GM19397 (cell line): Measurements from ENCODE around the gene SUN1.
"Not testable (repeated sequence)": the region's sequence is repeated elsewhere in the genome, so short reads cannot be mapped to it uniquely, and the experiment has no call there.

ENCODE experiments used
- ATAC-seq: cut with Tn5 transposase; IDR thresholded peaks from one replicate; pipeline ENCODE4 v1.9.1; 2021; ENCODE audit warnings: mild to moderate bottlenecking, moderate library complexity; ENCODE audit not compliant: unreplicated experiment

The SUN1 gene

DNA sequence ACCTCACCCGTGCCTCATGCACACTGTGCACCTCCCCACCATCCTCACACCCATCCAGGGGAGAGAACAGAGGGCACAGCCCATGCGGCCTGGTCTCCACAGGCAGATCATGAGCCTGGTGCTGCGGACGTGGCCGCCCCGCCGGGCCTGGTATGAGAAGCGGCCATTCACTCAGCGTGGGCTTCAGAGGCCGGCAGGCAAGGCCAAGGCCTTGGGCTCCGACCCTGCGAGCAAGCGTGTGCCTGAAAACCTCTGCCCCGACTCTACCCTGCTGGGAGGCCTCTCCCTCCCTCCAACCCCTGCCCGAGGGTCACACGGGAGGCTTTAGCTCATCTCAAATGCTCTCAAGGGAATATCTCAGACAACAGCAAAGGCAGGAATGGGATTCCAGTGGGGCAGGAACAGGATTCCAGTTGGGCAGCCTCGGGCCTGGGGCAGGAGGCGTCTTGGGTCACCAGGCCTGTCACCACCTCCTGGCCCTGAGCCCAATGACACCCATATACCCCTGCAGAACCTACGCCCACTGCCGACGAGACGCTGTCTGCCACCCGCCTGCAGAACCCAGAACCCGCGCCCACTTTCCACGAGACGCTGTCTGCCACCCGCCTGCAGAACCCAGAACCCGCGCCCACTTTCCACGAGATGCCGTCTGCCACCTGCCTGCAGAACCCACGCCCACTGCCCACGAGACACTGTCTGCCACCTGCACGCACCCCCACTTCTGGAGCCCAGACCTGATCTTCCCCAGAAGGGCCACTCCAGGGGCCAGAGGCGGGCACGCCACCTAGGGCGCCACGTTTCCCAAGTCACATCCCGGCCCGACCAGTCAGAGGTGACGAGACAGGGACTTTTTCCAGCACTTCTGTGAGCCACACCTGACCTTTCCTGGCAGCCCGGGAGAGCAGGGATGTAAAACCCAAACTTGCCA lies 83.3 kb downstream of the SUN1 start:
- ATAC-seq, result no peak

DNA sequence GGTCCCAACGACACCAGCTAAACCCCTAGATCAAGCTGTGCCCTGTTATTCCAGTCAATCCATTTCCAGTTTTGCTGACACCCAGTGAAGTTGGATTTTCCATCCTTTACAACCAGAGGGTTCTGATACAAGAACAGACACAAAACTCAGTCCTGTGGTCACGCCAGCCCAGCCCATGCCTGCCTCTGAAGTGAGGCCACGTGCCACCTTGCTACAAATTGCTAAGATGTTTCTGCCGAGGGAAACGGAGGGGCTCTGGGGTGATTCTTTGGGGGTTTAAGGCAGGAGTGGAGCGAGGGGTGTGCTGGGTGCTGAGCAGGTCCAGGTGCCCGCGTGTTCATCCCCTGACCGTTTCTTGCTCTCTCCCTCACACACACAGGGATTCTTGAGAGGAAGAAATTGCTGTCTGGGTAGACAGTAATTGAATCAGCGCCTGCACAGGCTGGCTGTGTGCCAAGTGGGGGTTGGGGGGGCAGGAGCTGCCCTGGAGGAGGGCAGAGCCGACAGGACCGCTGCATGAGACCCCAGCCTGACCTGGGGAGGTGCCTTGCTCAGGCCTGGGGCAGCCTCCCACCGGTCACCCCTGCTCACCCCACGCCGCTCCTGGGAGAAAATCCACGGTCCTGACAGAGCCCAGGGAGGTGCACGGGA lies 84.1 kb downstream of the SUN1 start:
- no peak for ATAC-seq

DNA sequence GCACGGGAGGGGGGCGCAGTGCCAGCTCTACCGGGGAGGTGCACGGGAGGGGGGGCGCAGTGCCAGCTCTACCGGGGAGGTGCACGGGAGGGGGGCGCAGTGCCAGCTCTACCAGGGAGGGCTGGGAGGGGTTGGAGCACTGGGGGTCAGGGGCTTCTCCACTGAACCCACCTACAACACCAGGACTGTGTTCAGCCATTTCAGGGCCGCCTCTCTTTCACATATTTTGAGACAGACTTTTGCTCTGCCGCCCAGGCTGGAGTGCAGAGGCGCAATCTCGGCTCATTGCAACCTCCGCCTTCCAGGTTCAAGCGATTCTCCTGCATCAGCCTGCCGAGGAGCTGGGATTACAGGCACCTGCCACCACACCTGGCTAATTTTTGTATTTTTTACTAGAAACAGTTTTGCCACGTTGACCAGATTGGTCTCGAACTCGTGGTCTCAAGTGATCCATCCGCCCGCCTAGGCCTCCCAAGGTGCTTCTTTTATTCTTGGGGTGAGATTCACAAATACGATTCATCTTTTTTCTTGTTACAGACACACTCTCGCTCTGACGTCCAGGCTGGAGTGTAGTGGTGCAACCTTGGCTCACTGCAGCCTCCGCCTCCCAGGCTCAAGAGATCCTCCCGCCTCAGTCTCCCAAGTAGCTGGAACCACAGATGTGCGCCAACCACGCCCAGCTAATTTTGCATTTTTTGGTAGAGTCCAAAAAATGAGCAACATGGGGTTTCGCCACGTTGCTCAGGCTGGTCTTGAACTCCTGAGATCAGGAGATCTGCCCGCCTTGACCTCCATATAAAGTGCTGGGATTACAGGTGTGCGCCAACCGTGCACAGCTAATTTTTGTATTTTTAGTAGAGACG lies 85.2 kb downstream of the SUN1 start:
- ATAC-seq, result no peak

DNA sequence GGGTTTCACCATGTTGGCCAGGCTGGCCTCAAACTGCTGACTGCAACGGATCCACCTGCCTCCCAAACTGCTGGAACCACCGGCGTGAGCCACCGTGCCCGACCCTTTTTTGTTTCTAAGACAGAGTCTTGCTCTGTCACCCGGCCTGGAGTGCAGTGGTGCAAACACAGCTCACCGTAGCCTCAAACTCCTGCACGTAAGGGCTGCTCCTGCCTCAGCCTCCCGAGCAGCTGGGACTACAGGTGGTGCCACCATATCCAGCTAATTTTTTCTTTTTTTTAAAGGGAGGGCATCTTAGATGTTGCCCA lies 85.8 kb downstream of the SUN1 start:
- no peak for ATAC-seq

DNA sequence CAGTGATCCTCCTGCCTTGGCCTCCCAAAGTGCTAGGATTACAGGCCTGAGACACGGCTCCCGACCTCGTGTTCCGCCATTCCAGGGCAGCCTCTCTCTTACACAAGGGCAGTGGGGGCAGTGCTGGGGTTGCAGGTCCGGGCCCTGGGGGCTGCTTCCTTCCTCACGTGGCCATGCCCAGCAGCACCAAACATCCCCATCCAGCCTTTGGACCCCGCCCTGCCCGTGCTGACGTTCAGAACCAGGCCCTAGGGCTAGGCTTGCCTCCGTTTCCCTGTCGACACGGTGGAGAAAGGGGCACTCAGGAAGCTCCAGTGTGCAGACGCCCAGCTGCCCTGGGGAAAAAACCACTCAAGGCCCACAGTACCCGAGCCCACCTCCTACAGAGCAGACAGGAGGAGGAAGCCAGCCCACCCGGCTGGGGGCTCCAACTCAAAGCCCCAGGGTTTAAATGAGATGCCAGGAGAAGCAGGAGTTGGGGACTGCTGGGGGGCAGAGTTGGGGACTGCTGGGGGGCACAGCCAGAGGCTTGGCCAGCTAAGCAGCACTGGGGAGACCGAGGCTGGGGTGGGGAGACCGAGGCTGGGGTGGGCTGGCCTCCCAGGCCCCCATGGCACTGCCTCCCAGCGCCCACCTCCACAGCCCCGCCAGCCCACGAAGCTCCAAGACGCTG lies 86.3 kb downstream of the SUN1 start:
- ATAC-seq, result no peak

DNA sequence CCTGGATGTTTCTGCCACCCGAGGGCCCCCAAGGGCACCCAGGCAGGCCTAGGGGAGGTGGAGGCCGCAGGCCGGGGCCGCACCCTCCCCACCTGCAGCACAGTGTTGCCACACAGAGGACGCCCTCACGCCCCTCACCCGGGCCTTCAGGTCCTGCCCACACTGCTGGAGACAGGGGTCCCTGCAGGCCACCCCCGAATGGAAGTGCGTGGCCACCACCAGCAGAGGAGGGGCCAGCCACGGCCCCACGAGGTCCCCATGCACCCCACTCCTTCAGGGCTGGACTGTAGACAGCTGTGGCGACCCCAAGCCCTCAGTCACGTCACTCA lies 86.8 kb downstream of the SUN1 start:
- ATAC-seq, result no peak

DNA sequence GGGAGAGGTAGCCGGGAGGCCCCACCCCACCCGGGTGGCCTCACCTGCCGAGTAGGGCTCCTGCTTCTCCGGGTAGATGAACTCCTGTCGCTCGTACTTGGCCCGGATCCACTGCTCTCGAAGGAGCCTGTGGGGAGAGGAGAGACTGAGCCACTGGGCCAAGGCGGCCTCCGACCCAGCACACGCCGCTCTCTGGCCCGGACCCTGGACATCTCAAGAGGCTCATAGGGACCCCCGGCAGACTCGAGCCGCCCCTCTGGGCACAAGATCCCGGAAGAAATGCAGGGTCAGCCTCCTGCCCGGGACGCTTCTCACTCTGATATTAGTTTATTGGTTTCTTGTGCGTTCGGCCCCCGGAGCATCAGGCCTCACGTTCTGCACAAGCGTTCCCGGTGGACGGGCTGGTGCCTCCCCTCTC lies 87.7 kb downstream of the SUN1 start:
- ATAC-seq, result no peak

DNA sequence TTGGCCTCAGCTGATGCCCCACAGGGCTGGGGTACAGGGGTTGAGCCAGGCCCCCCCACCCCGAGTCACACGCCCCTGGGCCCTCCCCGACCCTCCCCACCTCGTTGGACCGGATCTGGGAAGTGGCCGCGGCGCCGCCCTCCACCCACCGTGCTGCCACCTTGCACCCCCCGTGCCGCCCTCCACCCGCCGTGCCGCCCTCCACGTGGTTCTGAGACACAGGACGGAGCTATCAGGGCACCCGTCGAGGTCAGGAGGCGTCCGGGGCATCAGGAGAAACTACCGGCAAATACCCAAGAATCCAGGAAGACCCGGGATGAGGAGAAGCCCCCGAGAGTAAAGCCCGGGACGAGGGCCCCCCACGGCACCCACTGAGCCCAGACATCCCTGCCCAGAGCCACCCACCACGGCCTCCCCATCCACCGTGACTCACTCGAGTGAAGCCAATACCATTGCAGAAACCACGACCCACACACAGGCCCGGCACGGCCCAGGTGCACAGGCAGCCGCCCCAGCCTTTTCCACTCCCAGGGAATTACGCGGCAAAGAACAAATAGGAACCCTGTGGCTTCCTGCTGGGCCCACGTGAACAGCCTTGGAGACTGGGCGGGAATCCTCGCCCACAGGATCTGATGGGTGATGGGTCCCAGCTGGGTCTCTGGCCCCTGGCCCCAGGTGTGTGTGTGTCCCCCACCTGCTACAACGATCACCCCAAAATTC lies 88.2 kb downstream of the SUN1 start:
- ATAC-seq, result no peak

DNA sequence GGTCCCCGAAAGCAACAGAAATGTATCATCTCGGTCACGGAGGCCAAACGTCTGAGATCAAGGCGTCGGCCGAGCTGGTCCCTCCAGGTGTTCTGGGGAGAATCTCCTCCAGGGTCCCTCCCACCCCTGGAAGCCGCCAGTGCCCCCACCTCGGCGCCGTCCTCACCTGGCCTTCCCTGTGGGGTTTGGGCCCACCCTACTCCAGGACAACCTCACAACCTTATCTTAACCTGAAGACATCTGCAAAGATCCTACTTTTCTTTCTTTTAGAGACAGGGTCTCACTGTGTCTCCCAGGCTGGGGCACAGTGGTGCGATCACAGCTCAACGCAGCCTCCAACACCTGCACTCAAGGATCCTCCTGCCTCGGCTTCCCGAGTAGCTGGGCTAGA lies 88.8 kb downstream of the SUN1 start:
- ATAC-seq, result no peak

DNA sequence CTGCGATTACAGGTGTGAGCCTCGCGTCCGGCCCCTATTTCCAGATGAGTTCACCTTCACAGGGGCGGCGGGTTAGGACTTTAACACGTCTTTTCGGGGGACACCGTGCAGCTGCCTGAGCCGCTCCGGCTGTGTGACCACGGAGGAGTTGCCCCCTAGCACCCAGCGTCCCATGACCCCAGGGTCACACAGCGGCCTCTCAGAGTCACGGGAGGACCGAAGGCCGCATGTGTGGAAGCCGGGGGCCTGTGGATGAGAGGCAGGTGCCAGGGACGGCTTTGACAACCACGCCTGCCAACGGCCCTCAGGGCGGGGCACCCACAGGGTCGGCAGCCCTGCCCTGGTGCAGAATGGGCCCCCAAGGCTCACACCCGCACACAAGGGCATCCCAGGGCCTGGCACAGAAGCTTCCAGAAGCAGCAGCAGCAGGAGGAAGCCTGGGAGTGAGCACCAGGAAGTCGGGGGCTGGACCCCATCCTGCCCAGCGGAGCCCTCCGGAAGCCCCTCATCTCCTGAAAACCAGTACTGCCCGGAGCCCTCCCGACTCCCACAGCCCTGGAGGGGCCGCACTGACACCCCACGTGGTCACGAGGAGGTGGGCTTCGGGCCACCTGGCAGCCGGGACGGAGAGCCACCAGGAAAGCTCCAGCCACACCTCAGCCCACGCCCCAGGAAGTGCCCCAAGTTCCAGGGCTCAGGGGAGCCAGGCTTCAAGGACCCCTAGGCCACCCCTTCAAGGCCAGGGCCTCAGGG lies 89.5 kb downstream of the SUN1 start:
- ATAC-seq, result no peak

DNA sequence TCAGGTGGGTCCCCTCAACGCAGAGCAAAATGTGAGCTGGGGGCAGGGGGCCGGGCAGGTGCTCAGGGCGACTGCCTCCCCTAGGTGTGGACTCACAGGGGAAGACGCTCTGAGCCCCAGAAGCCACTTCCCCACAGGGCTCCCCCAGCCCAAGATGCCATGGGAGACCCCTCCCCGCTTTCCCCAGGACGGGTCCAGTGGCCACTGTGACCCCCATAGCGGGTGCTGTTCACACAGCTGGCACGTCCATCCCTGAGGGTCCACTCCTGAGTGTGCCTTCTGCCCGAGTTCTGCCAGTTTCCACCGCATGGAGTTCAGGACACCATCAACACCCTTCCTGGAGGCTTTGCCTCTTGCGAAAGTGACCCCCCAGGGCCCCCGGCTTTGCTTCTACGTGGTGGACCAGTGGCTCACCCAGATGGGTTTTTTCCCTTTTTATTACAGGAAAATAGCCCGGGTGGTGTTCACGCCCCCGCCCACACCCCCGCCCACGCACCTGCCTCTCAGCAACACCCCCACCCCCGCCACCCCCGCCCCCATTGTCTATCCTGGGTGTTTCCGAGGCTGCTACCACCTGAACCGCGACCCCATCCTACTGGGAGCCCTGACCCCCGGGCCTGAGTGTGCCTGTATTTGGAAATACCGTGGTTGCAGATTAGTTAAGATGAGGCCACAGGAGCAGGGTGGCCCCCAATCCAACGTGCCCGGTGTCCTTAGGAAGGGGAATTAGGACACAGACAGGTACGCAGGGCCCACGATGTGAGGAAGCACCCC lies 90.2 kb downstream of the SUN1 start:
- no peak for ATAC-seq

DNA sequence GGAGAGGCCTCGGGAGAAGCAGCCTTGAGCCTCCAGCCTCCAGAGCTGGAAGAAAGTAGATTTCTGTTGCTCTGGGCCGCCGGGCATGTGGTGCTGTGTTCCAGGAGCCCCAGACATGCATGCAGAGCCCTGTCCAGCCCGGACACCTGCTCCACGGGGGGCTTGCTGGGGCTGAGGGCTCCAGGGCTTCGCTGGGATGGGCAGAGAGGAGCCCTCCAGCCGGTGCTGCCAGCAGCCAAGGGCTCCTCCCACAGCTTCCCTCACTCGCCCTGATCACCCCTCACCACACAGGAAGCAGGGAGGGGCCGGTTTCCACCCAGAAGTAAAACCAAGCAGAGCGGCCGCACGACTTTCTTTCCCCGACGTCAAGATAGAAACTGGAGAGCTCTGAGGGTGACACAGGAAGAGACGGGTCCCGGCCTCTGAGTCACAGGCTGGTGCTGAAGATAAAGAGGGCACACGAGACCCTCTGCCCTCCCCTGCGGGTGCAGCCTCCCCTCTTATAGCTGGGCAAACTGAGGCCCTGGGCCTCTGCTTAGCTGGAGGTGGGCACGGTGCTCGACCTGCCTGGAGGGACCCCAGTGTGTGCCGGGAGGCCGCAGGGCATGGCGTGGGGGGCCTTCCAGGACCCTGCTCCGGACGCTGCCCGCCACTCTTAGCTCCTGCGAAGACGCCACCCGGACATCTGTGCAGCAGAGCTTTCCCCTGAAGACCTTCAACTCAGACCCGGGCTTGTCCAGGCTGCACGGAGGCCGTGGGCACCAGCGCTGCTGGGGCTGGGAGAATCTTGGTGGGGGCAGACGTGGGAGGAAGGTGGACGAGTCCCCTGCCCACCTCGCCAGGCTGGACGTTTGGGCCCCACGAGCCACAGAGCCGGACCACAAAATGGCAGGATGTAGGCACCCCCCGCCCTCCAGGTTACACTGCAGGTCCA lies 91.1 kb downstream of the SUN1 start:
- ATAC-seq, result peak; percentile 73

DNA sequence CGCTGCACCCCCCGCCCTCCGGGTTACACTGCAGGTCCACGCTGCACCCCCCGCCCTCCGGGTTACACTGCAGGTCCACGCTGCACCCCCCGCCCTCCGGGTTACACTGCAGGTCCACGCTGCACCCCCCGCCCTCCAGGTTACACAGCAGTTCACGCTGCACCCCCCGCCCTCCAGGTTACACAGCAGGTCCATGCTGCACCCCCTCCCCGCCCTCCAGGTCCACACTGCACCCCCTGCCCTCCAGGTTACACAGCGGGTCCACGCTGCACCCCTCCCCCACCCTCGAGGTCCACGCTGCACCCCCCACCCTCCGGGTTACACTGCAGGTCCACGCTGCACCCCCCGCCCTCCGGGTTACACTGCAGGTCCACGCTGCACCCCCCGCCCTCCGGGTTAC lies 91.8 kb downstream of the SUN1 start:
- ATAC-seq, result not testable (repeated sequence)
